Left ventricle myocardium inferior (tissue), 1 donor: ENCODE measurements around the gene BNC2. TPM values are rescaled to one million over a fixed set of nuclear protein-coding genes. Genes with fewer than 3 reads are reported as not detected.

ENCODE experiments used
- DNase-seq: peaks from one replicate; pipeline ENCODE4 v3.0.0-alpha.2; 2020
- H3K27ac ChIP-seq: fragments of 200-600 bp; replicated peaks from 2 replicates; pipeline ENCODE4 v1.8.0; 2021
- H3K27me3 ChIP-seq: fragments of 200-600 bp; 2 replicates; pipeline ENCODE4 v1.8.0; 2021; ENCODE audit warnings: low read depth
- H3K36me3 ChIP-seq: fragments of 200-600 bp; 2 replicates; pipeline ENCODE4 v1.8.0; 2021
- H3K4me1 ChIP-seq: fragments of 200-600 bp; 2 replicates; pipeline ENCODE4 v1.8.0; 2021
- H3K4me3 ChIP-seq: fragments of 200-600 bp; 2 replicates; pipeline ENCODE4 v1.8.0; 2021; ENCODE audit warnings: mild to moderate bottlenecking, moderate library complexity
- H3K9me3 ChIP-seq: fragments of 200-600 bp; replicated peaks from 2 replicates; pipeline ENCODE4 v1.8.0; 2021
- intact Hi-C: fragments of 100-400 bp; cut with micrococcal nuclease; formaldehyde crosslinking; loops from one replicate; pipeline ENCODE4 v1.11.0; 2022
- total RNA-seq: library from RNA; stranded (reverse); fragmentation: NEBNext Ultra II Directional; extraction: Animal tissue kit (Norgen Biotek cat#: 25700); gene quantifications from one replicate; pipeline ENCODE4 v1.2.1, GENCODE V29; 2021
- TF ChIP-seq, protein P1 (sequence below): fragments of 200-600 bp; IDR thresholded peaks from 2 replicates; pipeline ENCODE4 v1.8.0; 2021; ENCODE audit warnings: antibody characterized with exemption, mild to moderate bottlenecking, borderline replicate concordance
- donor health status: DM: no; HTN: yes; CAD: no; lungs with severe emphysema.

Gene BNC2
- total RNA-seq, 1 donor from 2014 or later, result 3.5 TPM

DNA sequence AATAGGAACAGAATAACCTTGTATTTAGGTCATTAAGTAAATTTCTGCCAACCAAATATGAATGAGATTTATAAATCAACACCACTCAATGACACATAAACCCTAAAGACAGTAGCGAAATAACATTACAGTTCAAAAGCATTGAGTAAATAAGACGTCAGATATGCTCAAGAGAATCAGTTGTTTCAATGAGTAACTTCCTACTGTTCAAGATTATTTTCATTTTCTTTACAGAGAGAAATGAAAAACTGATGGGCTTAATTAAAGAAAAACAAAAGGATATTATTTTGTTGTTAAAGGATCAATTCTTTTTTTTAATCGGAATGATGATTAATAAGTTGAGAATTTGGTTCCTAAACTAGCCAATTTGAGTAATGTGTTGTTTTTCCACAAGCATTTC is 150.1 kb downstream of the BNC2 start:
- TF ChIP-seq, protein P1, sequence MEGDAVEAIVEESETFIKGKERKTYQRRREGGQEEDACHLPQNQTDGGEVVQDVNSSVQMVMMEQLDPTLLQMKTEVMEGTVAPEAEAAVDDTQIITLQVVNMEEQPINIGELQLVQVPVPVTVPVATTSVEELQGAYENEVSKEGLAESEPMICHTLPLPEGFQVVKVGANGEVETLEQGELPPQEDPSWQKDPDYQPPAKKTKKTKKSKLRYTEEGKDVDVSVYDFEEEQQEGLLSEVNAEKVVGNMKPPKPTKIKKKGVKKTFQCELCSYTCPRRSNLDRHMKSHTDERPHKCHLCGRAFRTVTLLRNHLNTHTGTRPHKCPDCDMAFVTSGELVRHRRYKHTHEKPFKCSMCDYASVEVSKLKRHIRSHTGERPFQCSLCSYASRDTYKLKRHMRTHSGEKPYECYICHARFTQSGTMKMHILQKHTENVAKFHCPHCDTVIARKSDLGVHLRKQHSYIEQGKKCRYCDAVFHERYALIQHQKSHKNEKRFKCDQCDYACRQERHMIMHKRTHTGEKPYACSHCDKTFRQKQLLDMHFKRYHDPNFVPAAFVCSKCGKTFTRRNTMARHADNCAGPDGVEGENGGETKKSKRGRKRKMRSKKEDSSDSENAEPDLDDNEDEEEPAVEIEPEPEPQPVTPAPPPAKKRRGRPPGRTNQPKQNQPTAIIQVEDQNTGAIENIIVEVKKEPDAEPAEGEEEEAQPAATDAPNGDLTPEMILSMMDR, result no peak
- intact Hi-C loops, result loop anchor here (5.0 kb wide), 1 partner anchor 152 kb away; the partner anchor contains the start of gene BNC2
- Histone ChIP-seq H3K36me3 (no peaks in the 10 kb centered on the region), H3K4me1 (no peaks in the 10 kb centered on the region), H3K27ac (no peak overlapping the region), H3K27me3 (peaks cover 35% of the 10 kb centered on the region), H3K9me3 (no peaks in the 10 kb centered on the region), H3K4me3 (no peak overlapping the region)
- no peak for DNase-seq

GRCh38 chr9:16719921-16720320 is 150.5 kb downstream of the BNC2 start:
- Histone ChIP-seq H3K27me3 (peaks cover 33% of the 10 kb centered on the region), H3K4me1 (no peaks in the 10 kb centered on the region), H3K27ac (no peak overlapping the region), H3K36me3 (no peaks in the 10 kb centered on the region), H3K4me3 (no peak overlapping the region), H3K9me3 (no peaks in the 10 kb centered on the region)
- TF ChIP-seq, protein P1, result no peak
- DNase-seq, result no peak
- intact Hi-C loops, result loop anchor here (5.0 kb wide), 1 partner anchor 152 kb away; the partner anchor contains the start of gene BNC2

DNA sequence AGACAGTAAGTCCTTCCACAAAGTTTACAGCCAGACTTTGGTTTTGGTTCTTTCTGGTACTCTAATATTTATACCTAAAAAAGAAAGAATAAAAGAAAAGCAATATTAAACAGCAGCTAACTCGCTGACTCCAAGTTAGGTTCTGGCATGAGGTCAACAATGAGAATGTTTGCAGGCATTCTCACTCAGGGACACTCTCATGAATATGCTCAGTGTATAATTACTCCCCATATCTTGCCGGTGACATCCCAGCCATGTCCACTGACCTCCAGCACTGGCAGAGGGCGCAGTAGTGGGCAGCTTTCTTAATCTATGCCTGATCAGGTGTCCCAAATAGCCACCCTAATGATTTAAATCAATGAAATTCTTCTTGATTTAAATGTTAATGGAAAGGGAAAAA is 151.5 kb downstream of the BNC2 start:
- H3K36me3 ChIP-seq, result no peaks in the 10 kb centered on the region
- H3K27ac ChIP-seq, result no peak overlapping the region
- TF ChIP-seq, protein P1, result no peak
- no peak overlapping the region for H3K4me3 ChIP-seq
- peaks cover 27% of the 10 kb centered on the region for H3K27me3 ChIP-seq
- no peak for DNase-seq
- no peaks in the 10 kb centered on the region for H3K9me3 ChIP-seq
- intact Hi-C loops, result no loop called here
- H3K4me1 ChIP-seq, result no peaks in the 10 kb centered on the region

DNA sequence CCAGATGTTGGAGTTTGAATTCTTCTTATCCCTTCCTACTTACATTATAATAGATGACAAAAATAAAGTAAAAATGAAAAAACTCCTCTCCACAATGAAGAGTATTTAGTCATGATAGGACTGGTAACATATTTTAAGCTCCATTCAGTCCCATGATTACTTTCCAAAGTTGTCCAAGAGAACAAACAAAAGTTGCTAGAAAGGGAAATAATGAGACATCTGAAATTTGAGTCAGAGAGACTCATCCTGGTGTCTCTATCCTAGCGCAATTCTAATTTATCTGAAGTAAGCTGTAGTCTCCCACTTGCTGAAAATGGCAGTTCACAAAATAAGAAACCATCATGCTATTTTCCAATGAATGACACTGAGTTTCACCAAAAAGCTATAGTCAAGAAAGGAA is 152.2 kb downstream of the BNC2 start:
- H3K27me3 ChIP-seq, result peaks cover 23% of the 10 kb centered on the region
- intact Hi-C loops, result no loop called here
- no peaks in the 10 kb centered on the region for H3K36me3 ChIP-seq
- no peak overlapping the region for H3K27ac ChIP-seq
- H3K4me1 ChIP-seq, result no peaks in the 10 kb centered on the region
- DNase-seq, result no peak
- TF ChIP-seq, protein P1, result no peak
- H3K4me3 ChIP-seq, result no peak overlapping the region
- H3K9me3 ChIP-seq, result no peaks in the 10 kb centered on the region

- DNase-seq, result no peak
- no peak overlapping the region for H3K4me3 ChIP-seq
- intact Hi-C loops, result no loop called here
- no peaks in the 10 kb centered on the region for H3K36me3 ChIP-seq
- no peaks in the 10 kb centered on the region for H3K4me1 ChIP-seq
- TF ChIP-seq, protein P1, result no peak
- peaks cover 10% of the 10 kb centered on the region for H3K27me3 ChIP-seq
- no peak overlapping the region for H3K27ac ChIP-seq
- H3K9me3 ChIP-seq, result no peaks in the 10 kb centered on the region
Measured at GRCh38 chr9:16716601-16717000, 153.9 kb downstream of the BNC2 start.
